ENCODE results near the gene CLIP3.

GRCh38 chr19:36041831-36042230, 9.2 kb upstream of the CLIP3 start:
- TF ChIP-seq CTCF (conservative IDR thresholded peaks at IDR 0.05), result no peak
- TF ChIP-seq EZH2 (IDR thresholded peaks at IDR 0.05; ENCODE audit: low read depth), result no peak
